Esophagus squamous epithelium (tissue), 5 donors: ENCODE results near the gene AFF3. TPM values are rescaled to one million over a fixed set of nuclear protein-coding genes. Genes with fewer than 3 reads are reported as not detected.

Experiments used
- DNase-seq: peaks from one replicate; lab custom pipeline; 2025; lab: John Stamatoyannopoulos, UW
- H3K27ac ChIP-seq, 4 donors: fragments of 200-600 bp; sonication (generic); one replicate each; pipeline ENCODE4 v1.5.1; 2016 to 2019; ENCODE audit warnings: mild to moderate bottlenecking in 1 of 4
- H3K27me3 ChIP-seq, 4 donors: fragments of 200-600 bp; sonication (generic); 1 replicate in 3 of 4; 2 replicates in 1 of 4; pipeline versions ENCODE4 v1.5.1 to v1.6.0; 2017 to 2021; ENCODE audit warnings: antibody characterized with exemption in 1 of 4
- H3K36me3 ChIP-seq, 3 donors: fragments of 200-600 bp; sonication (generic); one replicate each; pipeline ENCODE4 v1.5.1; 2016 to 2019
- H3K4me1 ChIP-seq, 3 donors: fragments of 200-600 bp; sonication (generic); one replicate each; pipeline ENCODE4 v1.5.1; 2017 to 2019
- H3K4me3 ChIP-seq, 4 donors: fragments of 200-600 bp; sonication (generic); 1 replicate in 3 of 4; 2 replicates in 1 of 4; pipeline ENCODE4 v1.5.1; 2016 to 2019; ENCODE audit warnings: mild to moderate bottlenecking in 2 of 4, moderate library complexity in 1 of 4
- H3K9me3 ChIP-seq, 3 donors: fragments of 200-600 bp; sonication (generic); one replicate each; pipeline ENCODE4 v1.5.1; 2016 to 2019
- POLR2A ChIP-seq, 4 donors: fragments of 450-650 bp; IDR thresholded peaks; one replicate each; pipeline ENCODE4 v1.6.1; 2017; ENCODE audit warnings: antibody characterized with exemption in 4 of 4, mild to moderate bottlenecking in 4 of 4, moderate library complexity in 3 of 4
- WGBS, 2 donors: methylation state at CpG; one replicate each; pipeline ENCODE4 v1.1.5; 2018; 5-methylcytosine and 5-hydroxymethylcytosine counted together
- intact Hi-C: fragments of 100-400 bp; cut with DNase I; formaldehyde crosslinking; loops from one replicate; pipeline ENCODE4 v1.15.0; 2022
- total RNA-seq, 4 donors: library from RNA; depleted of rRNA; stranded (reverse); fragments of >200 nt; gene quantifications; one replicate each; pipeline ENCODE4 v1.1.0, GENCODE V29; 2016
- TF ChIP-seq, protein P1 (sequence below), 6 experiments: fragments of 450-650 bp in 4 of 6; fragments of 200-600 bp in 2 of 6; sonication (generic) in 2 of 6; IDR thresholded peaks; one replicate each; pipeline ENCODE4 v1.5.1; 2016 to 2019; ENCODE audit warnings: antibody characterized with exemption in 6 of 6, mild to moderate bottlenecking in 4 of 6, moderate library complexity in 4 of 6
- donor health status: DM: yes; HTN: yes; CAD: no.

The AFF3 gene
- total RNA-seq, 4 donors from 2014 or later = 1.2 to 9.7 (median 3.8) TPM

DNA sequence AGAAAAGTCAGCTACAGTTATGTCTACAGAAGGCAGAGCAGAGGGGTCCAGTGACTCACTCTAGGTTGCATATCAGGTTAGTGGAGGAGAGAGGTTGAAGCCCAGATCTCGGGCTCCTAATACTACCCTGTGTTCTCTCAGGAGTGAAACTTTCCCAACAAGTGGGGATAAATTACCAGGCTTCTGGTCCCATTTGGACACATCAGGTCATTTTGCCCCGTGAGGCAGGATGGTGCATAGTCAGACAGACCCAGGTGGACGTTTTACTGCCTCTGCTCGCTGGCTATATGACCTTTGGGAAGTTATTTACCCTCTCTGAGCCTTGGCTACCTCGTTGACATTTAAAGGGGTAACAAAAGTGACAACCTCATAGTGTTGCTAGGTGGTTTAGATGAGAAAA is 524.6 kb downstream of the AFF3 start:
- WGBS, 2 donors = 64 to 65% methylated on average over 5 of the region's 5 CpGs

DNA sequence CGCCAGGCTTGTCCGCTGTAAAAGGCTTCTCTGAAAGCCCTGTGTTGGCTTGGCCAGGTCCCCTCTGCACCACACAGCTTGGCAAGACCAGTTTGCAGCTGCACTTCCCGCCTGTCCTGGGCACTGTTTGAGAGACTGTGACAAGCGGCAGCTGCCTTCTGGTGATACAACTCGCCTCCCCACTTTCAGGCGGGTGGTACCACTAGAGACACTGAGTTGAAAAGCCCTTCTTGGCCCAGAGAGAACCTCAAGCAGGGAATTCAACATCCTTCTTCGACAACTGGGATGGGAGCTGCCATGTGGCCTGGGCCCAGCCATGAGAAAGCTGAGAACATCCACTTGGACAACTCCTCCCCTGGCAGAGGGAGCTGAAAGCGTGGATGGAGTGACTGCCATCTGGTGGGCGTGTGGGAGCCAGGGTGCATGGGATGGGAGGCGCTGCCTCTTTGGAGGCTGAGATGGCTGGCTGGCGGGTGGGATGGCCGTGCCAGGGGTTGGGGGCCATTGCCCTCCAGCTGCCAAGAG is 527.1 kb downstream of the AFF3 start:
- intact Hi-C loops = no loop called here
- no peaks in the 10 kb centered on the region for H3K9me3 ChIP-seq
- no peak overlapping the region for H3K27ac ChIP-seq
- no peaks in the 10 kb centered on the region for H3K4me1 ChIP-seq
- no peaks in the 10 kb centered on the region for H3K27me3 ChIP-seq
- no peak overlapping the region for H3K4me3 ChIP-seq
- DNase-seq = no peak
- WGBS, 2 donors = 80% methylated on average over 2 of the region's 12 CpGs; no CpG with 5 or more reads in 1 of the 2 donors
- TF ChIP-seq, protein P1, sequence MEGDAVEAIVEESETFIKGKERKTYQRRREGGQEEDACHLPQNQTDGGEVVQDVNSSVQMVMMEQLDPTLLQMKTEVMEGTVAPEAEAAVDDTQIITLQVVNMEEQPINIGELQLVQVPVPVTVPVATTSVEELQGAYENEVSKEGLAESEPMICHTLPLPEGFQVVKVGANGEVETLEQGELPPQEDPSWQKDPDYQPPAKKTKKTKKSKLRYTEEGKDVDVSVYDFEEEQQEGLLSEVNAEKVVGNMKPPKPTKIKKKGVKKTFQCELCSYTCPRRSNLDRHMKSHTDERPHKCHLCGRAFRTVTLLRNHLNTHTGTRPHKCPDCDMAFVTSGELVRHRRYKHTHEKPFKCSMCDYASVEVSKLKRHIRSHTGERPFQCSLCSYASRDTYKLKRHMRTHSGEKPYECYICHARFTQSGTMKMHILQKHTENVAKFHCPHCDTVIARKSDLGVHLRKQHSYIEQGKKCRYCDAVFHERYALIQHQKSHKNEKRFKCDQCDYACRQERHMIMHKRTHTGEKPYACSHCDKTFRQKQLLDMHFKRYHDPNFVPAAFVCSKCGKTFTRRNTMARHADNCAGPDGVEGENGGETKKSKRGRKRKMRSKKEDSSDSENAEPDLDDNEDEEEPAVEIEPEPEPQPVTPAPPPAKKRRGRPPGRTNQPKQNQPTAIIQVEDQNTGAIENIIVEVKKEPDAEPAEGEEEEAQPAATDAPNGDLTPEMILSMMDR (IDR thresholded peaks at IDR 0.05) = peak in 1 of 6 experiments; percentile 24
- no peak for TF ChIP-seq POLR2A (IDR thresholded peaks at IDR 0.05)
- H3K36me3 ChIP-seq = no peaks in the 10 kb centered on the region

More for the DNA sequence above, 524.6 kb downstream of the AFF3 start:
- Histone ChIP-seq H3K9me3 (no peaks in the 10 kb centered on the region), H3K4me3 (no peak overlapping the region), H3K4me1 (no peaks in the 10 kb centered on the region), H3K36me3 (no peaks in the 10 kb centered on the region), H3K27ac (no peak overlapping the region), H3K27me3 (no peaks in the 10 kb centered on the region)
- TF ChIP-seq POLR2A (IDR thresholded peaks at IDR 0.05) = no peak
- TF ChIP-seq, protein P1 (IDR thresholded peaks at IDR 0.05) = no peak
- intact Hi-C loops = no loop called here
- DNase-seq = no peak

DNA sequence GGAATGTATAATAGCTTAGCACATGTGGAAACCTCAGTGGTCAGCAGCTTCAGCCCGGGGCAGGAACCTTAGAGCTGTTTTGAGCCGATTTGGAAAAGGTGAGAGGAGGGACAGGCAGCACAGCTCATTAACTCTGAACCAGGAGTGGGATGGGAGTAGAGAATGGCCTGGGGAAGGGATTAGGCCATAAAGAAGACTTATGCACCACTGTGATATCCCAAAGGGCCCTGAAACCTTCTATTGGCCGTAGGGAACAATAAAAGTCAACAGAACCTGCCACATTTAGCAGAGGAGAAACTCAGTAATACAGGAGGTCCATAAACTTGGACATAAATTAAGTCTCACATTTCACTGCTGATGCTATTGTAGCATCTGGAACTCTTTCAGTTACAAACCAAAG is 528.4 kb downstream of the AFF3 start:
- H3K27me3 ChIP-seq = no peaks in the 10 kb centered on the region

DNA sequence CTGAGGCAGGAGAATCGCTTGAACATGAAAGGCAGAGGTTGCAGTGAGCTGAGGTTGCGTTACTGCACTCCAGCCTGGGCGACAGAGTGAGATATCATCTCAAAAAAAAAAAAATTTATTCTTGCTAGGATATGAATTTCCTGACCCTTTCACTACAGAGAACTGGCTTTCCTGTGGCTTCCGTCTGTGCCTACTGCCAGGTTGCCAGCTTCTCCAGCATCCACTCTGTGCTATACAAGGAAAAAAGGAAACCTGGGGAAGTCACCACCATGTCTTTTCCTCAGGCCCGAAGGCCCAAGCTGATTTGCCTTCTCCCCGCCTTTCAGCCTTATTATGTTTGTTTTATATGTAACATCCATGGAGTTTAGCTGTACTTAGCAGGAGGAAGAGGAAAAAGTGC is 530.6 kb downstream of the AFF3 start:
- intact Hi-C loops = no loop called here
- no peak for TF ChIP-seq POLR2A (IDR thresholded peaks at IDR 0.05)
- TF ChIP-seq, protein P1 (IDR thresholded peaks at IDR 0.05) = no peak
- WGBS, 2 donors = 93 to 96% methylated on average over 6 of the region's 6 CpGs
- Histone ChIP-seq H3K36me3 (no peaks in the 10 kb centered on the region), H3K27me3 (no peaks in the 10 kb centered on the region), H3K9me3 (no peaks in the 10 kb centered on the region), H3K4me3 (no peak overlapping the region), H3K4me1 (no peaks in the 10 kb centered on the region), H3K27ac (no peak overlapping the region)
- no peak for DNase-seq

More for the DNA sequence above, 528.4 kb downstream of the AFF3 start:
- Histone ChIP-seq H3K4me1 (no peaks in the 10 kb centered on the region), H3K9me3 (no peaks in the 10 kb centered on the region), H3K27ac (no peak overlapping the region), H3K4me3 (no peak overlapping the region), H3K36me3 (no peaks in the 10 kb centered on the region)
- DNase-seq = no peak
- no peak for TF ChIP-seq POLR2A (IDR thresholded peaks at IDR 0.05)
- TF ChIP-seq, protein P1 (IDR thresholded peaks at IDR 0.05) = no peak
- WGBS, 2 donors = 61 to 72% methylated on average over 3 of the region's 3 CpGs
- intact Hi-C loops = no loop called here

DNA sequence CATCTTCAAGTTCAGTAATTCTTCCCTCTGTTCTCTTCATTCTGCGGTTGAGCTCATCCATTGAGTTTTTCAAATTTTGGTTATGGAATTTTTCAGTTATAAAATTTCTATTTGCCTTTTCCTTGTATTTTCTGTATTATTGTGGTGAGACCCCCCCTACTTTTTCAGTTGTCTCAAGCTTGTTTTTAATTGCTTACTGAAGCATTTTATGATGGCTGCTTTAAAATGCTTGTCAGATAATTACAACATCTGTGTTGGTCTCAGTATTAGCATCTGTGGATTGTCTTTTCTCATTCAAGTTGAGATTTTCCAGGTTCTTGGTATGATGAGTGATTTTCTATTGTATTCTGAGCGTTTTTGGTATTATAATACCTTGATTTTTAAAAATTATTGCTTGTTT is 531.4 kb downstream of the AFF3 start:
- Histone ChIP-seq H3K27ac (no peak overlapping the region), H3K36me3 (no peaks in the 10 kb centered on the region), H3K4me1 (no peaks in the 10 kb centered on the region), H3K4me3 (no peak overlapping the region), H3K27me3 (no peaks in the 10 kb centered on the region), H3K9me3 (no peaks in the 10 kb centered on the region)
- TF ChIP-seq POLR2A (IDR thresholded peaks at IDR 0.05) = no peak
- TF ChIP-seq, protein P1 (IDR thresholded peaks at IDR 0.05) = no peak
- DNase-seq = no peak
- intact Hi-C loops = no loop called here
- WGBS, 2 donors = 65 to 80% methylated on average over 2 of the region's 2 CpGs
